Measurements from ENCODE around the gene GPR142. TPM values are rescaled to one million over a fixed set of nuclear protein-coding genes. Genes with fewer than 3 reads are reported as not detected.

Gene GPR142
- total and polyA plus RNA-seq, 2 of the 13 experiments (the other 11 are each of a cell fraction or from before 2014, with no cell fraction given), result not detected

DNA sequence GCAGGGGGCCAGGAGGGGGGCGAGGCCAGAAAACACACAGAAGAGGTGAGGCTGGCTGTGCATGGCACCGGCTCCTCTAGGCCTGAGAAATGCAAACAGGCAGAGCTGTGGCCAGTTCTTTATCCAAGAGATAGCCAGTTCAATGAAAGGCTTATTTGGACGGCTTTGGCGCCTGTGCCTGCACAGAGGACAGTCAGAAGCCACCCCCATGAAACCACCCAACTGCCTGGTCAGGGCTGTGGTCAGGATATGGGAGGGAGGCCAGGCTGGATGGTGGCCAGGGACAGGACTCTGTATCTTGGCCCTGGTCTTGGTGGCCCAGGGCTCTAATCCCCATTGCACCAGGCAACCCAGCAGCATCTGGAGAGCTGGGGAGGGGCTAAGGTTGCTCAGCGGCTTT is 40.1 kb downstream of the GPR142 start (continued):
- TF ChIP-seq, protein P1, sequence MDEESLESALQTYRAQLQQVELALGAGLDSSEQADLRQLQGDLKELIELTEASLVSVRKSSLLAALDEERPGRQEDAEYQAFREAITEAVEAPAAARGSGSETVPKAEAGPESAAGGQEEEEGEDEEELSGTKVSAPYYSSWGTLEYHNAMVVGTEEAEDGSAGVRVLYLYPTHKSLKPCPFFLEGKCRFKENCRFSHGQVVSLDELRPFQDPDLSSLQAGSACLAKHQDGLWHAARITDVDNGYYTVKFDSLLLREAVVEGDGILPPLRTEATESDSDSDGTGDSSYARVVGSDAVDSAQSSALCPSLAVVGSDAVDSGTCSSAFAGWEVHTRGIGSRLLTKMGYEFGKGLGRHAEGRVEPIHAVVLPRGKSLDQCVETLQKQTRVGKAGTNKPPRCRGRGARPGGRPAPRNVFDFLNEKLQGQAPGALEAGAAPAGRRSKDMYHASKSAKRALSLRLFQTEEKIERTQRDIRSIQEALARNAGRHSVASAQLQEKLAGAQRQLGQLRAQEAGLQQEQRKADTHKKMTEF (CRISPR knock-in tag; IDR thresholded peaks at IDR 0.05), result no peak
- TF ChIP-seq, protein P2, sequence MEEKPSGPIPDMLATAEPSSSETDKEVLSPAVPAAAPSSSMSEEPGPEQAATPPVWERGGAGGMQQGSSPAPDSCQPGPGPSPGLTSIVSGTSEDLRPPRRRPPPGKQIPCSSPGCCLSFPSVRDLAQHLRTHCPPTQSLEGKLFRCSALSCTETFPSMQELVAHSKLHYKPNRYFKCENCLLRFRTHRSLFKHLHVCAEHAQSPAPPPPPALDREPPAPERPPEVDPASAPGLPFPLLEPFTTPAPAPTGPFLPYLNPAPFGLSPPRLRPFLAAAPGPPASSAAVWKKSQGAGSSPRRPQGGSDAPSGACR (CRISPR knock-in tag; IDR thresholded peaks at IDR 0.05), result no peak

DNA sequence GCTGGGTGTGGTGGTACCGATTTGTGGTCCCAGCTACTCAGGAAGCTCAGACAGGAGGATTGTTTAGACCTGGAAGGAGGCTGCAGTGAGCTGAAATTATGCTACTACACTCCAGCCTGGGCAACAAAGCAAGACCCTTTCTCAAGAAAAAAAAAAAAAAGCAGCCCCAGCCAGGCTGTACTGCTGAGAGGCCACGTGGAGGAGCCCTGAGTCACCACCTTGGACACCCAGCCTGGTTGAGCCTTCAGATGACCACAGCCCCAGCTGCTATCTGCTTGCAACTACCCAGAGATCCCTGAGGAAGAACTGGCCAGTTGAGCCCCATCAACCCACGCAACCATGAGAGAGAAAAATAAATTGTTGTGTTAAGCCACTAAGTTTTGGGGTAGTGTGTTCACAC is 41.0 kb downstream of the GPR142 start:
- Histone ChIP-seq H3K36me3 (replicated peaks in 1 of 2; ENCODE audit: control insufficient read depth in 1 of 2, insufficient read depth in 2 of 2, low read length in 2 of 2) (no peaks in the 10 kb centered on the region), H3K27ac (ENCODE audit: extremely low read length, insufficient read depth, low read length) (no peak overlapping the region), H2AFZ (ENCODE audit: low read length) (no peak overlapping the region), H3K27me3 (ENCODE audit: control insufficient read depth in 1 of 2, insufficient read depth in 2 of 2, low read length in 2 of 2) (peaks cover 7 to 28% of the 10 kb centered on the region in 2 experiments; a peak in 4 of 5 replicates), H3K9ac (ENCODE audit: insufficient read depth, low read depth, low read length) (no peak overlapping the region), H3K4me3 (replicated peaks in 1 of 3; ENCODE audit: insufficient read depth in 1 of 3, low read depth in 2 of 3, low read length in 3 of 3) (no peak overlapping the region), H3K4me1 (ENCODE audit: insufficient read depth, low read length) (peaks cover 36% of the 10 kb centered on the region), H4K20me1 (ENCODE audit: insufficient read depth, low read length) (no peaks in the 10 kb centered on the region), H3K79me2 (ENCODE audit: insufficient read depth, low read length) (no peaks in the 10 kb centered on the region), H3K9me3 (ENCODE audit: low read length) (no peaks in the 10 kb centered on the region), H3K4me2 (ENCODE audit: low read depth, low read length) (no peak overlapping the region)
- peak; percentile 70 for FAIRE-seq
- peak; percentile 83 for ATAC-seq
- ChIA-PET POLR2A (interaction anchor here (1.0 to 3.3 kb wide), 5 partner anchors 9 to 49 kb away, joined by 3 to 21 read pairs (median 6); partner anchors contain the start of gene GPRC5C), CTCF (ENCODE audit: low intra/inter-chr PET ratio, low total read pairs) (interaction anchor here (1.7 to 2.6 kb wide), 3 partner anchors 26 to 49 kb away, joined by 8 to 43 read pairs (median 14); no protein-coding TSS in a partner anchor)
- intact Hi-C loops (cut with micrococcal nuclease; ENCODE audit: unreplicated experiment), result loop anchor here (1.0 kb wide), 1 partner anchor 49 kb away; no protein-coding TSS in a partner anchor
- in situ Hi-C loops (cut with HindIII; ENCODE audit: extremely low pct_ligation_motif_present, low pct_unique_long_range_greater_than_20kb), result no loop called here
- peak; percentile 71 for DNase-seq (ENCODE audit: low spot score)
- WGBS (ENCODE audit: low lambda C conversion rate), result 25% methylated on average over 3 of the region's 3 CpGs
- BruUV-seq (replicated peaks), result no TSS peak
- TF ChIP-seq SMC3 (IDR thresholded peaks at IDR 0.05; ENCODE audit: low read length) (peak; percentile 88), RAD21 (CRISPR knock-in tag; IDR thresholded peaks at IDR 0.05) (peak; percentile 57), ZNF143 (CRISPR knock-in tag; IDR thresholded peaks at IDR 0.05) (peak; percentile 58; the same call in 1 of the 2 replicates), WIZ (CRISPR knock-in tag; IDR thresholded peaks at IDR 0.05) (no peak), SAP130 (CRISPR knock-in tag; IDR thresholded peaks at IDR 0.05; ENCODE audit: low read depth) (peak; percentile 52), ZNF501 (CRISPR knock-in tag; IDR thresholded peaks at IDR 0.05) (peak; percentile 32; the same call in 1 of the 2 replicates), MAZ (IDR thresholded peaks at IDR 0.05; ENCODE audit: borderline replicate concordance, low read depth, low read length) (no peak), MAZ (CRISPR knock-in tag; IDR thresholded peaks at IDR 0.05; ENCODE audit: low read depth) (0 out of 2 replicates have a peak, but pooled peaks have one; percentile 49), FOSL2 (CRISPR knock-in tag; IDR thresholded peaks at IDR 0.05) (peak; percentile 54; the same call in 1 of the 2 replicates), STAG1 (CRISPR knock-in tag; IDR thresholded peaks at IDR 0.05) (peak; percentile 90), ZMAT3 (CRISPR knock-in tag; conservative IDR thresholded peaks at IDR 0.05) (no peak), FOXA3 (CRISPR knock-in tag; IDR thresholded peaks at IDR 0.05) (0 out of 2 replicates have a peak, but pooled peaks have one; percentile 17)
- TF ChIP-seq, protein P3, sequence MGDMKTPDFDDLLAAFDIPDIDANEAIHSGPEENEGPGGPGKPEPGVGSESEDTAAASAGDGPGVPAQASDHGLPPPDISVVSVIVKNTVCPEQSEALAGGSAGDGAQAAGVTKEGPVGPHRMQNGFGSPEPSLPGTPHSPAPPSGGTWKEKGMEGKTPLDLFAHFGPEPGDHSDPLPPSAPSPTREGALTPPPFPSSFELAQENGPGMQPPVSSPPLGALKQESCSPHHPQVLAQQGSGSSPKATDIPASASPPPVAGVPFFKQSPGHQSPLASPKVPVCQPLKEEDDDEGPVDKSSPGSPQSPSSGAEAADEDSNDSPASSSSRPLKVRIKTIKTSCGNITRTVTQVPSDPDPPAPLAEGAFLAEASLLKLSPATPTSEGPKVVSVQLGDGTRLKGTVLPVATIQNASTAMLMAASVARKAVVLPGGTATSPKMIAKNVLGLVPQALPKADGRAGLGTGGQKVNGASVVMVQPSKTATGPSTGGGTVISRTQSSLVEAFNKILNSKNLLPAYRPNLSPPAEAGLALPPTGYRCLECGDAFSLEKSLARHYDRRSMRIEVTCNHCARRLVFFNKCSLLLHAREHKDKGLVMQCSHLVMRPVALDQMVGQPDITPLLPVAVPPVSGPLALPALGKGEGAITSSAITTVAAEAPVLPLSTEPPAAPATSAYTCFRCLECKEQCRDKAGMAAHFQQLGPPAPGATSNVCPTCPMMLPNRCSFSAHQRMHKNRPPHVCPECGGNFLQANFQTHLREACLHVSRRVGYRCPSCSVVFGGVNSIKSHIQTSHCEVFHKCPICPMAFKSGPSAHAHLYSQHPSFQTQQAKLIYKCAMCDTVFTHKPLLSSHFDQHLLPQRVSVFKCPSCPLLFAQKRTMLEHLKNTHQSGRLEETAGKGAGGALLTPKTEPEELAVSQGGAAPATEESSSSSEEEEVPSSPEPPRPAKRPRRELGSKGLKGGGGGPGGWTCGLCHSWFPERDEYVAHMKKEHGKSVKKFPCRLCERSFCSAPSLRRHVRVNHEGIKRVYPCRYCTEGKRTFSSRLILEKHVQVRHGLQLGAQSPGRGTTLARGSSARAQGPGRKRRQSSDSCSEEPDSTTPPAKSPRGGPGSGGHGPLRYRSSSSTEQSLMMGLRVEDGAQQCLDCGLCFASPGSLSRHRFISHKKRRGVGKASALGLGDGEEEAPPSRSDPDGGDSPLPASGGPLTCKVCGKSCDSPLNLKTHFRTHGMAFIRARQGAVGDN (CRISPR knock-in tag; IDR thresholded peaks at IDR 0.05), result peak; percentile 39
- TF ChIP-seq, protein P4, sequence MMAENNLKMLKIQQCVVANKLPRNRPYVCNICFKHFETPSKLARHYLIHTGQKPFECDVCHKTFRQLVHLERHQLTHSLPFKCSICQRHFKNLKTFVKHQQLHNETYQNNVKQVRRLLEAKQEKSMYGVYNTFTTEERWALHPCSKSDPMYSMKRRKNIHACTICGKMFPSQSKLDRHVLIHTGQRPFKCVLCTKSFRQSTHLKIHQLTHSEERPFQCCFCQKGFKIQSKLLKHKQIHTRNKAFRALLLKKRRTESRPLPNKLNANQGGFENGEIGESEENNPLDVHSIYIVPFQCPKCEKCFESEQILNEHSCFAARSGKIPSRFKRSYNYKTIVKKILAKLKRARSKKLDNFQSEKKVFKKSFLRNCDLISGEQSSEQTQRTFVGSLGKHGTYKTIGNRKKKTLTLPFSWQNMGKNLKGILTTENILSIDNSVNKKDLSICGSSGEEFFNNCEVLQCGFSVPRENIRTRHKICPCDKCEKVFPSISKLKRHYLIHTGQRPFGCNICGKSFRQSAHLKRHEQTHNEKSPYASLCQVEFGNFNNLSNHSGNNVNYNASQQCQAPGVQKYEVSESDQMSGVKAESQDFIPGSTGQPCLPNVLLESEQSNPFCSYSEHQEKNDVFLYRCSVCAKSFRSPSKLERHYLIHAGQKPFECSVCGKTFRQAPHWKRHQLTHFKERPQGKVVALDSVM (CRISPR knock-in tag; IDR thresholded peaks at IDR 0.05), result peak; percentile 32

All from HepG2 (cell line).